Effector CD4-positive, alpha-beta T cell (primary cell): ENCODE measurements around the gene SEC24D.

Experiments used
- DNase-seq: peaks from one replicate; pipeline ENCODE4 v3.0.0-alpha.2; 2020

SEC24D gene

DNA sequence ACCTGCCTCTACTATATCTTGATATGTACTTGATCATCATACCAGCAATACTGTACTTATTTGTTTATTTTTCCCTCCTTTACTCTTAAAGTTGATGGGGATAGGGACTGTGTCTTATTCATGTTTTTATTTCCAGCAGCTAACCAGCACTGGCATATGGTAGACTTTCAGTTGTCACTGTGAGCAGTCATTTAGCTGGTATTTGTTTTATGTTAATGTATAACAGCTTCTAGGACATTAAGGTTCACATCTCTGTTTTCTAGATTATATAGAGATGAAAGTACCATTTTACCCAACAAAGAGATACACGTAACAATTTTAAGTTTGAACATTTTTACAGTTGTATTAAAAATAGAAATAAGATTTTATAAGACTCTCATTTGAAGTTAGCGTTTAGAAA lies 132.8 kb downstream of the SEC24D start:
- DNase-seq = no peak

- peak; percentile 76 for DNase-seq
Measured at GRCh38 chr4:118684873-118685811, 150.8 kb downstream of the SEC24D start, which contains the start of gene METTL14. Gene METTL14 (plus strand): TSS chr4:118685392. CDS start chr4:118685535, 143 bp downstream.

DNA sequence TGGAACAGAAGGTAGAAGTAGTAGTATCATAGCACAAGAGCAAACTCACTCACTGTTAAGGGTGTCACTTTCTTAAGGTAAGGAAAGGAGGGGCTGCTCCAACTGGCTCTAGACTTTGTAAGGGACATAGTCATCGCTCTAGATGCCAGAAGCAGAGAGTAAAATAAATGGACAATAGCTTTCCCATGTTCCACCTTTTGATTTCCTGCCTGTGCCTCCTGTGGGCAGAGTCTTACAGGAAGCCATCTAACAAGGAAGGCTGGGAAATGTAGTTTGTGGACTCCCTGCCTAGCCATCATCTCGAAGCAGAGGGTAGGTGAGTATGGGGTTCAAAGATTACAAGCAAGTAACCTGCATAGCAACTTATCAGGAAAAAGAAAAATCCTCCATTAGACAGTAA lies 152.4 kb downstream of the SEC24D start:
- DNase-seq = no peak

GRCh38 chr4:118682928-118683327 lies 153.0 kb downstream of the SEC24D start:
- no peak for DNase-seq

DNA sequence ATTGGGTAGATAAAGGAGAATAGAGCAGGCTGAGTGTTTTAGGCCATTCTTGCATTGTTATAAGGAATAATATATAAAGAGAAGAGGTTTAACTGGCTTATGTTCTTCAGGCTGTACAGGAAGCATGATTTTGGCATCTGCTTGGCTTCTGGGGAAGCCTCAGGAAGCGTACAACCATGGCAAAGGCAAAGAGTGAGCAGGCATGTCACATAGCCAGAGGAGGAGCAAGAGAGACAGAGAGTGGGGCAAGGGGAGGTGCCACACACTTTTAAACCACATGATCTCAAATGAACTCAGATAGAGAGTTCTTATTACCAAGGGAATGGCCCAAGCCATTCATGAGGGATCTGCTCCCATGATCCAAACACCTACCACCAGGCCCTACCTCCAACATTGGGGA lies 155.1 kb downstream of the SEC24D start:
- no peak for DNase-seq

DNA sequence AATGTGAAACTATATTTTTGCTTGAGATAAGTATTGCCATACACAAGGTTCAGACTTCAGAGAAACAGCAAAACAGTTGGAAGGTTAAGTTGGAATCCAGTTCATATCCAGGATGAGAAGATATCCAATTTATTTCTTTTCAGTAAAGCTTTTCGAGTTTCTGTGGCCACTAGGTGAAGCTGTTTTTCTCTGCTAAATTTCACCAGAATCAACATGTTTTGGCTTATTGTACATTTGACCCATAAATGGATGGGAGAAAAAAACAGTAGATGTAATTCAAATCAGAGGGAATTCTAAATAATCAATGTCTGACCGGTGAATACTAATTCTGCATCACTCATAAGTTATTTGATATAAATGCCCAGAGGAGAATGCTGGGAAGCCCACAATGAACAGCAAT lies 159.8 kb downstream of the SEC24D start:
- DNase-seq = no peak
